ENCODE results near the gene ODR4.
A peak's percentile ranks its signal among the peaks of the same experiment; 100 is the strongest.
"Not testable (repeated sequence)": the region's sequence is repeated elsewhere in the genome, so short reads cannot be mapped to it uniquely, and the experiment has no call there.

Gene ODR4

GRCh38 chr1:186375929-186376319 lies 286 bp downstream of the ODR4 start:
- TF ChIP-seq CTCF (conservative IDR thresholded peaks at IDR 0.05; ENCODE audit: low read depth, low read length): no peak

GRCh38 chr1:186386725-186387383 lies 11.2 kb downstream of the ODR4 start:
- Histone ChIP-seq H3K4me1 (ENCODE audit: low read depth, poor library complexity, severe bottlenecking) (peaks cover 1% of the 10 kb centered on the region), H3K79me2 (ENCODE audit: insufficient read depth, low read depth) (no peaks in the 10 kb centered on the region), H3K27me3 (ENCODE audit: insufficient read depth, low read depth) (no peaks in the 10 kb centered on the region), H3K4me2 (no peak overlapping the region), H3K27ac (no peak overlapping the region), H3K4me3 (IDR thresholded peaks at IDR 0.05; ENCODE audit: insufficient read depth, low read depth, low read length) (no peak overlapping the region), H3K36me3 (ENCODE audit: insufficient read depth) (peaks cover 10% of the 10 kb centered on the region; the same call in 1 of the 2 replicates), H3K9ac (no peak overlapping the region), H4K20me1 (ENCODE audit: insufficient read depth) (no peaks in the 10 kb centered on the region), H2AFZ (ENCODE audit: low read depth) (no peak overlapping the region)
- TF ChIP-seq CTCF (conservative IDR thresholded peaks at IDR 0.05; ENCODE audit: low read depth, low read length): no peak

More at GRCh38 chr1:186375929-186376319, 286 bp downstream of the ODR4 start:
- peak overlapping the region; percentile 83 for H3K4me3 ChIP-seq (IDR thresholded peaks at IDR 0.05; ENCODE audit: insufficient read depth, low read depth, low read length)
- no peaks in the 10 kb centered on the region for H3K27me3 ChIP-seq (ENCODE audit: insufficient read depth, low read depth)
- H3K4me2 ChIP-seq: peak overlapping the region; percentile 98
- H3K36me3 ChIP-seq (ENCODE audit: insufficient read depth): peaks cover 18% of the 10 kb centered on the region; the same call in 1 of the 2 replicates
- peak overlapping the region; percentile 91 for H3K9ac ChIP-seq
- H3K4me1 ChIP-seq (ENCODE audit: low read depth, poor library complexity, severe bottlenecking): peaks cover 32% of the 10 kb centered on the region
- peaks cover 5% of the 10 kb centered on the region for H4K20me1 ChIP-seq (ENCODE audit: insufficient read depth)
- H3K27ac ChIP-seq: peak overlapping the region; percentile 87
- H2AFZ ChIP-seq (ENCODE audit: low read depth): peak overlapping the region; percentile 82
- peaks cover 74% of the 10 kb centered on the region for H3K79me2 ChIP-seq (ENCODE audit: insufficient read depth, low read depth)

GRCh38 chr1:186390925-186391324 lies 15.3 kb downstream of the ODR4 start:
- Histone ChIP-seq H3K4me1 (ENCODE audit: low read depth, poor library complexity, severe bottlenecking) (peaks cover 10% of the 10 kb centered on the region), H2AFZ (ENCODE audit: low read depth) (no peak overlapping the region), H3K4me3 (IDR thresholded peaks at IDR 0.05; ENCODE audit: insufficient read depth, low read depth, low read length) (no peak overlapping the region), H3K36me3 (ENCODE audit: insufficient read depth) (peaks cover 17% of the 10 kb centered on the region), H3K79me2 (ENCODE audit: insufficient read depth, low read depth) (no peaks in the 10 kb centered on the region), H3K9ac (no peak overlapping the region), H4K20me1 (ENCODE audit: insufficient read depth) (no peaks in the 10 kb centered on the region), H3K27me3 (ENCODE audit: insufficient read depth, low read depth) (no peaks in the 10 kb centered on the region), H3K27ac (no peak overlapping the region), H3K4me2 (no peak overlapping the region)
- no peak for TF ChIP-seq CTCF (conservative IDR thresholded peaks at IDR 0.05; ENCODE audit: low read depth, low read length)

- H3K4me1 ChIP-seq (ENCODE audit: low read depth, poor library complexity, severe bottlenecking): peaks cover 10% of the 10 kb centered on the region
- H3K79me2 ChIP-seq (ENCODE audit: insufficient read depth, low read depth): no peaks in the 10 kb centered on the region
- peaks cover 17% of the 10 kb centered on the region for H3K36me3 ChIP-seq (ENCODE audit: insufficient read depth)
- no peak overlapping the region for H3K4me2 ChIP-seq
- no peaks in the 10 kb centered on the region for H4K20me1 ChIP-seq (ENCODE audit: insufficient read depth)
- no peak overlapping the region for H3K4me3 ChIP-seq (IDR thresholded peaks at IDR 0.05; ENCODE audit: insufficient read depth, low read depth, low read length)
- no peak overlapping the region for H2AFZ ChIP-seq (ENCODE audit: low read depth)
- H3K27me3 ChIP-seq (ENCODE audit: insufficient read depth, low read depth): no peaks in the 10 kb centered on the region
- no peak overlapping the region for H3K9ac ChIP-seq
- TF ChIP-seq CTCF (conservative IDR thresholded peaks at IDR 0.05; ENCODE audit: low read depth, low read length): no peak
- H3K27ac ChIP-seq: no peak overlapping the region
These were observed 16.2 kb downstream of the ODR4 start for GRCh38 chr1:186391841-186392240.

- H3K27me3 ChIP-seq (ENCODE audit: insufficient read depth, low read depth); H3K9ac ChIP-seq; H3K79me2 ChIP-seq (ENCODE audit: insufficient read depth, low read depth); H3K4me3 ChIP-seq (IDR thresholded peaks at IDR 0.05; ENCODE audit: insufficient read depth, low read depth, low read length); H2AFZ ChIP-seq (ENCODE audit: low read depth); H3K4me2 ChIP-seq; H4K20me1 ChIP-seq (ENCODE audit: insufficient read depth); H3K27ac ChIP-seq: not testable (repeated sequence)
- peaks cover 16% of the 10 kb centered on the region for H3K36me3 ChIP-seq (ENCODE audit: insufficient read depth)
- peaks cover 10% of the 10 kb centered on the region for H3K4me1 ChIP-seq (ENCODE audit: low read depth, poor library complexity, severe bottlenecking)
These were observed 17.1 kb downstream of the ODR4 start for GRCh38 chr1:186392711-186393110.

GRCh38 chr1:186401446-186401845 lies 25.8 kb downstream of the ODR4 start:
- H4K20me1 ChIP-seq (ENCODE audit: insufficient read depth): not testable (repeated sequence)
- peaks cover 10% of the 10 kb centered on the region; the same call in 1 of the 2 replicates for H3K36me3 ChIP-seq (ENCODE audit: insufficient read depth)

More at GRCh38 chr1:186401446-186401845, 25.8 kb downstream of the ODR4 start:
- not testable (repeated sequence) for H3K4me2 ChIP-seq; H3K27me3 ChIP-seq (ENCODE audit: insufficient read depth, low read depth); H3K79me2 ChIP-seq (ENCODE audit: insufficient read depth, low read depth); H3K4me3 ChIP-seq (IDR thresholded peaks at IDR 0.05; ENCODE audit: insufficient read depth, low read depth, low read length); H2AFZ ChIP-seq (ENCODE audit: low read depth); H3K27ac ChIP-seq; H3K9ac ChIP-seq
- peaks cover 14% of the 10 kb centered on the region for H3K4me1 ChIP-seq (ENCODE audit: low read depth, poor library complexity, severe bottlenecking)

All from KMS-11 (cell line).